HG02973 (cell line): ENCODE measurements around the gene TPX2.
"Not testable (repeated sequence)": the region's sequence is repeated elsewhere in the genome, so short reads cannot be mapped to it uniquely, and the experiment has no call there.

Source experiments
- ATAC-seq: cut with Tn5 transposase; IDR thresholded peaks from one replicate; pipeline ENCODE4 v1.9.1; 2021; ENCODE audit warnings: moderate library complexity; ENCODE audit not compliant: unreplicated experiment

The TPX2 gene

GRCh38 chr20:31813611-31814010, 74.5 kb downstream of the TPX2 start:
- ATAC-seq = no peak

- ATAC-seq = not testable (repeated sequence)
Observed at GRCh38 chr20:31814142-31814541, 75.1 kb downstream of the TPX2 start.

- no peak for ATAC-seq
Observed at GRCh38 chr20:31815408-31816188, 76.5 kb downstream of the TPX2 start.

GRCh38 chr20:31816221-31816620, 77.1 kb downstream of the TPX2 start:
- no peak for ATAC-seq

GRCh38 chr20:31817461-31817860, 78.4 kb downstream of the TPX2 start:
- ATAC-seq = no peak

GRCh38 chr20:31818376-31818908, 79.4 kb downstream of the TPX2 start:
- no peak for ATAC-seq

GRCh38 chr20:31819083-31819784, 80.1 kb downstream of the TPX2 start, which contains the start of gene MYLK2:
Gene MYLK2, plus strand, starts transcription at chr20:31819356. Its CDS starts 225 bp downstream, at chr20:31819581.
- no peak for ATAC-seq

GRCh38 chr20:31820228-31820627, 81.1 kb downstream of the TPX2 start:
- no peak for ATAC-seq

GRCh38 chr20:31821427-31821826, 82.3 kb downstream of the TPX2 start:
- ATAC-seq = no peak

GRCh38 chr20:31822421-31823330, 83.6 kb downstream of the TPX2 start:
- ATAC-seq = peak; percentile 65

GRCh38 chr20:31823360-31824124, 84.5 kb downstream of the TPX2 start:
- ATAC-seq = no peak

GRCh38 chr20:31824125-31824485, 85.0 kb downstream of the TPX2 start:
- ATAC-seq = no peak

- ATAC-seq = no peak
Observed at GRCh38 chr20:31824554-31825313, 85.6 kb downstream of the TPX2 start.

- no peak for ATAC-seq
Observed at GRCh38 chr20:31826074-31826473, 87.0 kb downstream of the TPX2 start.

GRCh38 chr20:31827059-31827458, 88.0 kb downstream of the TPX2 start:
- ATAC-seq = no peak

GRCh38 chr20:31828016-31828415, 88.9 kb downstream of the TPX2 start:
- ATAC-seq = not testable (repeated sequence)

- ATAC-seq = no peak
Observed at GRCh38 chr20:31829731-31830130, 90.6 kb downstream of the TPX2 start.

- ATAC-seq = no peak
Observed at GRCh38 chr20:31830406-31830981, 91.4 kb downstream of the TPX2 start.

GRCh38 chr20:31831211-31831610, 92.1 kb downstream of the TPX2 start:
- ATAC-seq = no peak
